Measurements from ENCODE around the gene VPS13A. TPM values are rescaled to one million over a fixed set of nuclear protein-coding genes. Genes with fewer than 3 reads are reported as not detected.

VPS13A gene
- total RNA-seq, 4 donors from 2014 or later, result 33.4 to 47.8 (median 40.7) TPM

DNA sequence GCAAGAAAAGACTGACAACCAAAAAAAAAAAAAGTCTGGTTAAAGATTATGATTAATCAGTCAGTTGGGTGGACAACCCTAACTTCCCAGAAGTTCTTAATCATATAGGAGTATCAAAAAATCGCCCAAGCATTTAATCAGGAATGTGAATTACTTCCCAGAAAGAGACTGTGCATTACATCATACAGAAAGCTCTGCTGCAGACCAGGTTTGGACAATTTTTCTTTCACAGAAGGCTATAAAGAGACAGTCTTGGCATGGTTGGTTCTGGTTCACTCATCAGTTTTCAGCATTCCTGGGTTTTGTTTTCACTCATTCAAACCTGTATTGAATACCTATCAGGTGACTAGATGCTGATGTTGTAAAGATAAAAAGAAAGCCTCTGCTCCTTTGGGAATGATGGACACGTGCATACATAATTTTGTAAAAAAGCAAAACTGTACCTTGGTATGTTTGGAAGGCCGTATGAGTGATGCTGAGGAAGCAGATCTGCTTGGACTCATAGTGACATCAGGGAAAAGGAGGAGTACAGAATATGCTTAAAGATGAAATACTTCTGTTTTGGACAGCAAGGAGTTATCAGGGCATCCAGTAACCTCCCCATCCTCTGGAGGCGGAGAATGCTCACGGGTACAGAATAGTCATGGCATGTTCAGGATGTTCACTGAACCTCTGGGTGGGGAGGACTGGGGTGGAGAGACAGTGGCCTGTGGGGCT lies 292.3 kb downstream of the VPS13A start:
- H3K9me3 ChIP-seq, result peaks cover 0 to 9% (median 0%) of the 10 kb centered on the region in 4 donors
- intact Hi-C loops (cut with DNase I), result no loop called here
- H3K36me3 ChIP-seq, result no peaks in the 10 kb centered on the region
- no peaks in the 10 kb centered on the region for H3K4me1 ChIP-seq
- no peak overlapping the region for H3K4me3 ChIP-seq
- DNase-seq (ENCODE audit: extremely low spot score), result no peak
- H3K27ac ChIP-seq (replicated peaks in 1 of 4), result no peak overlapping the region
- WGBS, result 68% methylated on average over 5 of the region's 5 CpGs
- H3K27me3 ChIP-seq, result no peaks in the 10 kb centered on the region
- TF ChIP-seq, protein P1, sequence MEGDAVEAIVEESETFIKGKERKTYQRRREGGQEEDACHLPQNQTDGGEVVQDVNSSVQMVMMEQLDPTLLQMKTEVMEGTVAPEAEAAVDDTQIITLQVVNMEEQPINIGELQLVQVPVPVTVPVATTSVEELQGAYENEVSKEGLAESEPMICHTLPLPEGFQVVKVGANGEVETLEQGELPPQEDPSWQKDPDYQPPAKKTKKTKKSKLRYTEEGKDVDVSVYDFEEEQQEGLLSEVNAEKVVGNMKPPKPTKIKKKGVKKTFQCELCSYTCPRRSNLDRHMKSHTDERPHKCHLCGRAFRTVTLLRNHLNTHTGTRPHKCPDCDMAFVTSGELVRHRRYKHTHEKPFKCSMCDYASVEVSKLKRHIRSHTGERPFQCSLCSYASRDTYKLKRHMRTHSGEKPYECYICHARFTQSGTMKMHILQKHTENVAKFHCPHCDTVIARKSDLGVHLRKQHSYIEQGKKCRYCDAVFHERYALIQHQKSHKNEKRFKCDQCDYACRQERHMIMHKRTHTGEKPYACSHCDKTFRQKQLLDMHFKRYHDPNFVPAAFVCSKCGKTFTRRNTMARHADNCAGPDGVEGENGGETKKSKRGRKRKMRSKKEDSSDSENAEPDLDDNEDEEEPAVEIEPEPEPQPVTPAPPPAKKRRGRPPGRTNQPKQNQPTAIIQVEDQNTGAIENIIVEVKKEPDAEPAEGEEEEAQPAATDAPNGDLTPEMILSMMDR (IDR thresholded peaks at IDR 0.05), result no peak
- TF ChIP-seq POLR2A (IDR thresholded peaks at IDR 0.05; ENCODE audit: low read depth) (no peak), POLR2AphosphoS5 (IDR thresholded peaks at IDR 0.05) (no peak), EP300 (IDR thresholded peaks at IDR 0.05) (no peak)

Other genes starting within 250 kb of the VPS13A start
- gene FOXB2, start 157.9 kb upstream of the VPS13A start, total RNA-seq, result not detected

Measured in esophagus muscularis mucosa (tissue), 4 donors.